Midbrain (tissue), 1 donor: ENCODE measurements around the gene LPCAT1.
"Not testable (repeated sequence)": the region's sequence is repeated elsewhere in the genome, so short reads cannot be mapped to it uniquely, and the experiment has no call there.

Experiments
- DNase-seq: peaks from one replicate; lab custom pipeline; 2025; lab: John Stamatoyannopoulos, UW

LPCAT1 gene

GRCh38 chr5:1540831-1541701 is 17.3 kb upstream of the LPCAT1 start:
- DNase-seq = no peak

- DNase-seq = no peak
These were observed 16.4 kb upstream of the LPCAT1 start for GRCh38 chr5:1540166-1540565.

GRCh38 chr5:1539393-1540161 is 15.8 kb upstream of the LPCAT1 start:
- DNase-seq = not testable (repeated sequence)

GRCh38 chr5:1538741-1539392 is 15.1 kb upstream of the LPCAT1 start:
- no peak for DNase-seq

- DNase-seq = no peak
These were observed 14.5 kb upstream of the LPCAT1 start for GRCh38 chr5:1538276-1538675.

GRCh38 chr5:1537603-1538154 is 13.9 kb upstream of the LPCAT1 start:
- DNase-seq = no peak

- no peak for DNase-seq
These were observed 13.3 kb upstream of the LPCAT1 start for GRCh38 chr5:1536871-1537602.

GRCh38 chr5:1536322-1536845 is 12.6 kb upstream of the LPCAT1 start:
- no peak for DNase-seq

- DNase-seq = no peak
These were observed 11.9 kb upstream of the LPCAT1 start for GRCh38 chr5:1535646-1536045.

- no peak for DNase-seq
These were observed 8.6 kb upstream of the LPCAT1 start for GRCh38 chr5:1532384-1532783.

GRCh38 chr5:1529498-1529897 is 5.7 kb upstream of the LPCAT1 start:
- no peak for DNase-seq

GRCh38 chr5:1527533-1528205 is 3.9 kb upstream of the LPCAT1 start:
- no peak for DNase-seq

GRCh38 chr5:1526681-1527131 is 2.9 kb upstream of the LPCAT1 start:
- DNase-seq = no peak

GRCh38 chr5:1526190-1526631 is 2.5 kb upstream of the LPCAT1 start:
- no peak for DNase-seq

GRCh38 chr5:1525624-1526189 is 1.9 kb upstream of the LPCAT1 start:
- DNase-seq = no peak

GRCh38 chr5:1524799-1525623 is 1.3 kb upstream of the LPCAT1 start:
- no peak for DNase-seq

GRCh38 chr5:1524481-1524798 is 680 bp upstream of the LPCAT1 start:
- no peak for DNase-seq

- no peak for DNase-seq
These were observed 324 bp downstream of the LPCAT1 start for GRCh38 chr5:1523480-1523792.

GRCh38 chr5:1522601-1523479 is 920 bp downstream of the LPCAT1 start:
- DNase-seq = no peak
